Myocyte (in vitro differentiated cells): ENCODE results near the gene DAAM2. TPM values are rescaled to one million over a fixed set of nuclear protein-coding genes. Genes with fewer than 3 reads are reported as not detected.

Experiments used
- DNase-seq: peaks from one replicate; pipeline ENCODE4 v3.0.0-alpha.2; 2012; ENCODE audit warnings: low read depth
- total RNA-seq: library from RNA; depleted of rRNA; stranded (reverse); fragments of >200 nt; gene quantifications from 2 replicates; pipeline ENCODE4 v1.2.3, GENCODE V29; 2014

DAAM2 gene
- total RNA-seq, 1 donor from 2014 or later = 20.1 TPM

DNA sequence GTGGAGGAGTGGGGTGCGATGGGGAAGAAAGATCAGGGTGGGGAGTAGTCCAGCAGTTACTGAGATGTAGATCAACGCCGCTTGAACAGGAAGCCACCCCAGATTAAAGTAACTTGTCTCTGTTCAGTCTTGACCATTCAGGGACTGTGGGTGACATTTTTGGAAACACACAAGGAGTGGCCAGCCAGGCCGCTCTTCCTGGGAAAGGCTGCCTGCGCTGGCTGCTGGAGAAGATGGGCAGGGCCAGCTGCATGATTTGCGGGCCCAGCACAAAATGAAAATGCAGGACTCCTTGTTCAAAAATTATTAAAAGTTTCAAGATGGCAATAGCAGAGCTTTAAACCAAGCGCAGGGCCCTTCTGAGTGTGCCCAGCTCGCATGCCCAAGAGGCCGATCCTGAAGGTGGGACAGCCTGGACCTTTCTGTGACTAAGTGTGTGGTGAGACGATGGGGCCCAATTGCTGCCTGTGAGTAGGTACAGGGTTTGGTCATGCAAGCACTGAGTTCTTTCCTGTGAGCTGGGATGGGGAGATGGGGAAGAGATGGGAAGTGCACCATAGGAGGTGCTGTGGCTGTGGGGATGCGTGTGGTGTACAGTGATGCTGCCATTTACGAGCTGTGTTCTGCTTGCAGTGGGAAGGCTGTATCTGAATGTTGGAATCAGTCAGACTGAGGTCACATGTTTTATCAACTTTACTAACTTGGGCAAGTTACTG is 51.3 kb downstream of the DAAM2 start:
- peak; percentile 84 for DNase-seq

DNA sequence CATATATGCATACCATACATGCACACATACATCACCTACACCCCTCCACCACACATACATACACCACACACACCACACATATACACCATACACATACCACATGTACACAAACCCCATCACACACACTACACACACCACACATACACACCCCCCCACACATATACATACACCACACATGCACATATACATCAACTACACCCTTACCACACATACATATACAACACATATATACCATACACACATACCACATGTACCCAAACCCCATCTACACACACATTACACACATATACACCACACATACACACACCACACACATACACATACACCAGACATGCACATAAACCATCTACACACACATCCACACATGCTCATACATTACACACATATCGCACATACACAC is 52.7 kb downstream of the DAAM2 start:
- DNase-seq = no peak

DNA sequence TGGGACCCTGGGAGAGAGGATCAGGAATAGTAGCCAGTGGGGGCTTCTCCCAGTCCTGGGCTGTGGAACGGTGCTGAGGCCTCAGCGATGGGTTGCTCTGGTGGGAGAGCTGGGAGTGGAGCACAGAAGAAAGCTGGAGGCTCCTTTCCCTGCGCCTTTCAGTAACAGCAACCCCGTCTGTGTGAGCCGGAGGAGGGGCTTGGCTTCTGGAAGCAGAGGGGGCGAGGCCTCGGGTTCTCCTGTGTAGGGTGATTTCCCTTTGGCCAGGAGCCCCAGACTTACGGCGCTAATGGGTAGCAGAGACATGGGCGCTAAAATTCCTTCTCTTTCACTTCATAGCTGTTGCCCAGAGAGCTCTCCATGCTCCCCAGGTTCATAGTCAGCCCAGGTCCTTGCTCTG is 55.0 kb downstream of the DAAM2 start:
- no peak for DNase-seq

DNA sequence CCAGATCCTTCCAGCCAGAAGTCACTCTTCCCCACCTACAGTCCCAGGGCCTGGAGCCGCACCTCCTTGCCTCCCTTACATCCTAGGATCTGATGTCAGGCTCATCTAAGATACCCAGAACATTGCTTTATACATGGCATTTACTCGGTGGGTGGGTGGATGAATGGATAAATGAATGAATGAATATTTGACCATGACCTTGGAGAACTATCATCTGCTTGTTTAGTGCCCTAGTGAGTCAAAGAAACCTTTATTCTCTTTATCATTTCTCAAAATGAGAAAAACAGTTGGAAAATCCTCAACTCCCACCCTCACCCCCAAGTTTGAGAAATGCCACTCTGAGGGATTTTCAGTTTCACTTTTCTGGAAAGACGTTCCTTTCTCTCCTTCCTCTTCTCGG is 56.0 kb downstream of the DAAM2 start:
- no peak for DNase-seq

DNA sequence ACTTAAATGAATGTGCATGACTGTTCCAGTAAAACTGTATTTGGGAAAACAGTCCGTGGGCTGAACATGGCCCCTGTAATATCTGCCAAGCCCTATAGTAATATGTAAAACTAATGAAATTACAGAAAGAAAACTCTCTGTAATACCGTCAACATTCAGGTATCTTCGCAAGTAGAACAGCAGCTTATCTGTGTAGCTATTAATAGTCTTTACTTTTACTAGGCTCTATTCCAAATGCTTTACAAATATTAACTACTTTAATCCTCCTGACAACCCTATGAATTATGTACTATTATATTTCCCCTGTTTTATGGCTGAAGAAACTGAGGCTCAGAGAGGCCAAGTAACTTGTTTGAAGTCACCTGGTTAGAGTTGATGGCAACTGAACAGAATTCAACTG is 57.1 kb downstream of the DAAM2 start:
- no peak for DNase-seq

DNA sequence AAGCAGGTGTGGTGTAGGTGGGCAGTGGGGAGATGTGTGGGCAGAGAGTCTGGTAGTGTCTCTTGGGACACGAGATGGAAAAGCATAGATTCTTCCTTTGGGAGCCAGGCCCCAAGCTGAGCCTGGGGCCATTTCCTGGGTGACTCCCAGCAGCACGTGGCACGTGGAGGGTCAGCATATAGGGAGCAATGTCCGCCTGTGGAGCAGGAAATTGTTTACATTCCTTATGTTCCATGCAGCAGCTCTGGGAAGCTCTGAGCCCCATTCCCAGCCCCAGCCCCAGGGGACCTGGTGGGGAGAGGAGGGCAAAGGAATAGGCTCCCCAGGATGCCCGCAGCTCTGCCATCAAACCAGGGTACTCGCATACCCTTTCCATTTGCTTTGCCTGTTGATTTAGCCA is 57.6 kb downstream of the DAAM2 start:
- no peak for DNase-seq

DNA sequence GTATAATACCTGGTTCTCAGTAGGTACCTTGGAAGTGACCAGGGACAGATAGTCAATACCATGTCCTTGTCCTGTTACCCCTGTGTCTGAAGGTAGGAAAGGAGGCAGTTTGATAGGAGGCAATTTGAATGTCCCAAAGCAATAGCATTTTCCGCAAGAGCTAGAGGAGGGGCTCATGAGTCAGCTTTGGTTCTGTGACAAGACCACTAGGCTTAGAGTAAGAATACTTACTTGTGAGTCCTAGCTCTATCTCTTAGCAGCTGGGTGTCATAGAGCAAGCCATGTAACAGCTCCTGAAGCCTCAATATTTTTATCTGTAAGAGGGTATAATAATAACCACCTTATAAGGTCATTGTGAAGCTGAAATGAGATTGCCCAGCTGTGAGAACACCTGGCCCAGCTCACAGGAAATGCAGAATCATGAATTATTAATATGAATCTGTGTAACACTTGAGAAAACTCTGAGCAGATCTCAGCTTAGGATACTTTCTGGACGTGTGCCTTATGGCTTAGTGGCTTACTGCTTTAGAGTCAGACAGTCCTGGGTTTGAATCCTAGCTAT is 58.6 kb downstream of the DAAM2 start:
- no peak for DNase-seq

DNA sequence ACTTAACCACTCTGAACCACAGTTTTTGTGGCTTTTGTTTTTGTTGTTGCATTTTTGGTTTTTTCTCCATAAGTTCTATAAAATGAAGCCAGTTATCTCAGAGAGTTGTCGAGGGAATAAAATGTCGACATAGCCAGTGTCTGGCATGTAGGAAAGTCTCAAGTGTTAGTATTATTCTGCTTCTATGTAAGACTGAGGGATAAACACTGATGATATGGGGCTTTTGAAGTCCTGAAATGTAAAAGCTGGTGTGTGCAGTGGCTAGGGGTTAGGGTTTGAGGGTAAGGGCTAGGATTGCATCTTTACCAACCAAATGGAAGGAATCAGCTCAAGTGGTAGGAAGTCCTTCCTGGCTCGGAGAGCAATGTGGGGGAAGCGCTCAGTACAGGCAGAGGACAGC is 59.2 kb downstream of the DAAM2 start:
- no peak for DNase-seq

DNA sequence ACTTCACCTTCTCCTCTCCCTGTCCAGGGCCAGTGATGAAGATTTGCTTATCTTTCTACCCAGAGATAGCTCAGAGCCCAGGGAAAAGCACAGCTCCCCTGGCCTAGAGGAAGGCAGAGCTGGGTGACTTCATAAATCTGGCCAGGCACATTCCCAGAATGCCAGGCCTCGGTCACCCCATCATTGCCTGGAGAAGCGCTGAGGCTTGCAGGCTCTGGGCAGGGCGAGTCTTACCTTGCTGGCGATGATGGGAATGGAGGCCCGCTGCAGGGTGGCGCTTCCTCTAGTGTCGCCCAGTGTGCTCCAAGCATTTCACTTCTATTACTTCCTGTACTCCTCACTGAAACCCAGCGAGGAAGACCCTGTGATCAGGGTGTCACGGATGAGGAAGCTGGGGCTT is 60.1 kb downstream of the DAAM2 start:
- DNase-seq = no peak

DNA sequence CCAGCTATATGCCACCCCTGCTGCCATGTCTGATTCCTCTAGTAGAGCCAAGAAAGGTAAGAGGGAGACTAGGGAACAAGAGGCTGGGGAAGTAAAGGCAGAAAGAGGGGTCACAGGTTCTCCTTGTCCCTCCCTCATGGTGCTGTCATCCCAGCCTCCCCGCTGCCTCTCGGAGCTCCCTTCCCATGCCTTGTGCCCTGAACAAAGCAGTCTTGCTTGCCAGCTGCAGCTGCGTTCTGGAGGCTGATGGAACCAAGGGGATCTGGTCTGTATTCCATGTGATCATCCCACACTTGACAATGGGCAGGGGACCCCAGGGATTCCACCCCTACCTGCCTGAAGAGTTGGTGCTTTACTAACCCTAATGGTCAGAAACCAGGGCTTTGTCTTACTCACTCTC is 61.4 kb downstream of the DAAM2 start:
- no peak for DNase-seq

DNA sequence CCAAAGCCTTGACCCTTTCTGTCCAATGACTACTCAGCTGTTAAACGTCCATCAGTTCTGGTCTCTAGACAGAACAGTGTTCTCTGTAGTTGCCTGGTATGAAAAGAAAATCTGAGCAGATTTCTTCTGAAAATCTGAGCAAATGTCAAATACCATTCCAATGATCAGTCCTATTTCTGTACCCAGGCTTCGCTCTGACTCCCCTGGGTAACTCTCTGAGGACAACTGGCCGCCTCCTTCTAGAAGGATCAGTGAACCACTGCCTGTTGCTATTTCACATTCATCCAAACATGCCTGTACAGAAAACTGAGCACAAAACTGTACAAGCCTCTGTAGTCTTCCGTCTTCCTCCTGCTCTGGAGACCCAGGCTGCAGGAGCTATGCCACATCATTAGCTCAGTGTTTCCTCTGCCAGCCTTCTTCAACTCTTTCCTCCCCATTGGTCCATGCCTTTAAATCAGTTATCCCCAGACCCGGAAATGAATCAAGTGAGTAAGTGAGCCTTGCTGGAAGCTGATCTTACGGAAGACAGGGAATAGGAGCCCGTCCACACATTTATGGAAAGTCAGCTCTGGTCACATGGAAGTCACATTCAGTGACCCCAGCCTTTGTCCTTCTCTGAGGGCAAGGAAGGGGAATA is 63.3 kb downstream of the DAAM2 start:
- peak; percentile 67 for DNase-seq

DNA sequence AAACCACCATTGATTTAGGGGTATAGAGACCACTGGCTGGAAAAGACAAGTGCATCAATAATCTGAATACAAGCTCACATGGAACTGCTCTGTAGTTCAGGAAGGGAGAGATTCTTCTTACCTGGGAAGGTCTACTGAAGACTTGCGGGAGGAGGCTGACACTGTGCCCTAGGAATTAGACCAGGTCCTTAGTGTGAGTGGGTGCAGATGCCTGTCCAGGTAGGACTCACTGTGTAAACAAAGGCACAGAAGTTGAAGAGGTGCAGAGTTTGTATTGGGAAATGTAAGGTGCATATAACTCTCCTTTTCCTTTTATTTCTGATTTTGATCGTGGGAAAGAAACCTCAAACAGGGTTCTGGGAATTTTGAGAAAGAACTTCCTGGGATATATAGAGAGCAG is 66.8 kb downstream of the DAAM2 start:
- DNase-seq = no peak

DNA sequence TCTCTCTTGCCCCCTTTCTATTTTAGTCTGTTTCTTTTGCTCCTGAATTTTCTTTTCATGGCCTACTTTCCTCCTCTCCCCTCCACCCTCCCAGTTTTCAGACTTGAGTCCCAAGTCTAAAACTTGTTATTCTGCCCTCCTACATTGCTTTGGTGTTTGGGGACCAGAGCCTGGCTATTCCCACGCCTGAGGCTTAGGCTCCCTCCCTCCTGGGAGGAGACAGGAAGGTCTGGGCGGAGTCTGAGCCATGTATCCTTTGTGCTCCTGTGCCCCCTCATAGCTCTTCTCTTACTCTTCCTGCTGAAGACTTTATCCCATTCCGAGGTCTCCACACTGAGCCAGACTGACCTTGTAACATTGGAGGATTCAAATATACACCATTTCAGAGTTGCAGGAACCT is 69.5 kb downstream of the DAAM2 start:
- no peak for DNase-seq

DNA sequence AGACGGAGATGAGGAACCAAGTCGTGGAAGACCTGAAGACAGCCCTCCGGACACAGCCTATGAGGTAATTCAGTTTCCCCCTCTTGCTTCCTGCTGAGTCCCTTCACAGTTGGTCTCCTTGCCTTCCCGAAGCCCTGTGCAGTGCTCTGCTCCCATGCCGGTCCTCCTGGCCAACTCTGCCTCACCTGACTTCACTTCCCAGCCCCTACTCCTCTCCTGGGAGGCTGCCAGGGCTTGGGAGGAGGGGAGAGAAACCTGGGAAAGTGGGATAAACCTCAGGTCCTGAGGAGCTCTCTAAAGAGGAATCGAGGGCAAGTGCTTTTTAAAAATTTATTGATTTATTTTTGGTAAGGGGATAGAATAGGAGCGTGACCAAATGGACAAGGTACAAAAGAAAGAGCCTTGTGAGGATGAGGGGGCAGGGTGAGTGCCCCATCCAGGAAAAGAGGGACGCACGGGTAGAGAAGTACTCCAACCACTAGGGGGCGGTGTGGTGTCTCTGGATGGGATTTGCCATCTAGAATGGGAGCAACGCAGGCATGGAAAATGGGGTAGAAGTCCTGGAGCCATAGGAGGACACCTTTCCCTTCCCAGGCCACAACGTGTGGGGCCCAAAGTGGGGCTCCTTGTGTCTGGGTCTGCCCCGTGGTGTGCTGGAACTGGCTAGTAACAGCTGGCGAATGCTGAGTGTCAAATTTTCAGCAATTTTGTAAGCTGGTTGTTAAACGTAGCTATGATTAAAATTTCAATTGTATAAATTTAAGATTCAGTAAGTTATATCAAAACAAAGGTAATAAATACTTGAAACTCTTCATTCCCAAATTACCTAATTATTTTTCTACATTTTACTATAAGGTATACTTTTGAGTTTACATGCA is 73.1 kb downstream of the DAAM2 start:
- peak; percentile 87 for DNase-seq

DNA sequence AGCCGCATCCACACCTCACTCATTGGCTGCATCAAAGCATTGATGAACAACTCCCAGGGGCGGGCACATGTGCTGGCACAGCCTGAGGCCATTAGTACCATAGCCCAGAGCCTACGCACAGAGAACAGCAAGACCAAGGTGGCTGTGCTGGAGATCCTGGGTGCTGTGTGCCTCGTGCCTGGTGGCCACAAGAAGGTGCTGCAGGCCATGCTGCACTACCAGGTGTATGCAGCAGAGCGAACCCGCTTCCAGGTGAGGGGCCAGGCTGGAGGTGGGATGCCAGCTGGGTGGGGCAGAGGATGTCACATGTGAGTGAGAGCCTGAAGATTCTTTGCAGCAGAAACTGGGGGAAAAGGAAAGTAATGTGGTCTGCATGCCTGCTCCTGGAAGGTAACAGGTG is 75.4 kb downstream of the DAAM2 start:
- DNase-seq = no peak

DNA sequence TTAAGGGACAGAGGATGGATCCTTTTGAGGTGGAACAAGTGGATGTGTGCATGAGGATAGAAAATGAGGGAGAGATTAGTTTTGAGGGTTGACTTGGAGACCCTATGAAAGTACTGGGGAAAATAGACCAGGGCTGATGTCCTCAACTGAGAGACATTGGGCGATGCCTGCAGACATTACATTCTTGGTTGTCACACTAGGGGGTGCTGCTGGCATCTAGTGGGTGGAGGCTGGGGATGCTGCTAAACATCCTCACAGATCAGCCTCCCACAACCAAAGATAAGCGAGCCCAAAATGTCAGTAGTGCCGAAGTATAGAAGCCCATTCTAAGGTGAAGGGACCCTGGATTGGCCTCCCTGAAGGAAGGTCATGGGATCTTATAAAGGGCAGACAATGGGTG is 78.8 kb downstream of the DAAM2 start:
- DNase-seq = no peak

DNA sequence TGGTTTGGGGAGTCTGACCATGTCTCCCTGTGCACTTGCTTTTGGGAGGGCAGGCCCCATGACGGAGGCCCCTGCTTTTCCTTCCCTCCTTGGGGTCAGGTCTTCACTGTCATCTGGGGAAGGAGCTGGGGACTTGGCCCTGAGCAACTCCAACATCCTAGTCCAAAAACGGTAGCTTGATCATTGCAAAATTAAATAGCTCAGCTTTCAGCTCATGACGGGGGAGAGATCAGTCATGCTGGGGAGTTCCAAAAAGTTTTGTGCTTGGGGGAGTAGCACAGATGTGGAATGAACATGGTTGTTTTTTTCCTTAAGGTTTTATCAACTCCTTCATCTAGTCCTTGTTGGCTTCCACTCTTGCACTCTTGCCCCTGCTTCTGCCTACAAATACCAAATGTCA is 81.3 kb downstream of the DAAM2 start:
- DNase-seq = no peak

DNA sequence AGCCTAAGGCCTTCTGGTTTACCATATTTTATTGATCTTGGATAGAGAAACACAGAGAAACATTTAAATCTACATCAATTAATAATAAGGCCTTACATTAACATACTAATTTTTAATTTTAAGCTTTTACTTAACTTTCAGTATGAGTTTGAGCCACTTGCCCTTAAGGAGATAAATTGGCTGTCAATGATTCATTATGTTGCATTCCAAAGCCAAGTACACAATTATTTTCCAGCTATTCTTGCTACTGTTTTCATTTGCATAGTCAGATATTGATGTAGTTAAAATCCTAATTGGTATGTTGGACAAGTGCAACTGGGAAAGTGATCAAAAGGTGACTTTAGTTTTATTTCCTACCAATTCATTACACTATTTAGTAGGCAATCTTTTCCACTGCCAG is 83.9 kb downstream of the DAAM2 start:
- no peak for DNase-seq

DNA sequence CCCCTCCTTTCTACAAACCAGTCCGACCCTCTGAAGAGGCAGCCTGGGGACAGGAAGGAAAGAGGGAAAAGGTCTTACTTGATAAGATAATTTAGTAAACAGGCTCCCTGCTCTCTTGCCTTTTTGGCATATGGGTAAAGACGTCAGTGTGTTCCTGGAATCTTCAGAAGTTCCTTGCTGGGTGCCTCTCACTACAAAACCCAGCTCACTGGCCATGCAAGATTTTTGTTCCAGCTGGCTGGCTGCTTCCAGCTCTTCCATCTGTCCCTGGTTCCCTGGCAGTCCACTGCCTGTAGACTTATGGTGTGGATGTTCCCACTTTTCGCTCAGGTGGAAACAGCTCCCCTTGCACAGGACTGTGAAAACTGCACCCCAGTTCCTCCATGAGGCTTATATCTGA is 84.7 kb downstream of the DAAM2 start:
- DNase-seq = no peak

DNA sequence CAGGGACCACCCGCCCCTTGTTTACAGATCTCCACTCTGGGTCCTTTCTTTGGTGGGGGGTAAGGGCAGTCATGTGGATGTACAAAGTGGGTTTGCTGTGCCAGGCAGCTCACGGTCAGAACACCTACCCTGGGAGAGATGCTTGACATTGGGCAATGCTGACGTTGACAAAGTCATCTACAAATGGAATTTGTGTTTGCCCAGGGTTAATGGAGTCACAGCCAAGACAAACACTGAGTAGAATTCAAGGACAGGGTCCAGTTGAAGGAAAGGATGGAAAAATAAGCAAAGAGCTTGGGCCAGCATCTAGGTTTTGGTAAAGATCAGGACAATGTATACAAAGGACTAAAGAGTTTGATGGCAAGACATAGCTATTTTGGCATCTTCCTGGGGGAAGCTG is 87.4 kb downstream of the DAAM2 start:
- DNase-seq = no peak

DNA sequence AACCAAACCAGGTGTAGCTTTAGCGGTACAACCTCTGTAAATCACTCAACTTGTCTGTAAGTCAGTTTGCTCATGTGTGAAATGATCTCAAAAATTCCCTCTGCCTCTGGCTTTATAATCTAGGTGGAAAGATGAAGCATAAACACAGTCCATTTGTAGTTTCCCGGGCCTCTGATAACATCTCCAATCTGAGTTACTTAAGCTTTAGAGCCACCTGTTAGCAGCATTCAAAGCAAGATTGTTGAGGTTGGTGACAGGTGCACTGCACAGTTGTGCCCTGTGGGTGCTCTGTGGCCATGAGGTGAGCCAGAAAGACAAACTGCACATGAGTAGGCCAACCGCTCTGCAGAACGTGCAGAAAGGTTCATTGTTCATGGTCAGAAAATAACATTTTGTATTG is 88.4 kb downstream of the DAAM2 start:
- peak; percentile 96 for DNase-seq
